CD4-positive, CD25-positive, alpha-beta regulatory T cell (primary cell): ENCODE results near the gene MEG3. TPM values are rescaled to one million over a fixed set of nuclear protein-coding genes. Genes with fewer than 3 reads are reported as not detected.
"Not testable (repeated sequence)": the region's sequence is repeated elsewhere in the genome, so short reads cannot be mapped to it uniquely, and the experiment has no call there.

Source experiments
- ATAC-seq, 2 donors: fragments of 150-1000 bp; cut with Tn5 transposase; one replicate each; pipeline ENCODE4 v1.10.0; 2021; ENCODE audit warnings: low read depth in 2 of 2, moderate number of reproducible peaks in 2 of 2, moderate library complexity in 1 of 2
- DNase-seq, 3 donors: peaks; one replicate each; pipeline versions ENCODE4 v3.0.0 to v3.0.0-alpha.2; 2012 to 2022; ENCODE audit warnings: mixed read lengths in 1 of 3
- H3K27ac ChIP-seq: one replicate; pipeline ENCODE4 v1.7.0; 2013; ENCODE audit warnings: mild to moderate bottlenecking, low read length; ENCODE audit not compliant: insufficient read depth, poor library complexity, severe bottlenecking
- H3K27me3 ChIP-seq: one replicate; pipeline ENCODE4 v1.7.0; 2013; ENCODE audit warnings: low read length; ENCODE audit not compliant: control insufficient read depth, insufficient read depth
- H3K36me3 ChIP-seq: one replicate; pipeline ENCODE4 v1.7.0; 2013; ENCODE audit warnings: mild to moderate bottlenecking, low read length, moderate library complexity; ENCODE audit not compliant: control insufficient read depth, insufficient read depth
- H3K4me1 ChIP-seq: 2 replicates; pipeline ENCODE4 v1.7.0; 2013; ENCODE audit warnings: mild to moderate bottlenecking, low read length; ENCODE audit not compliant: insufficient read depth, control insufficient read depth, poor library complexity, severe bottlenecking
- H3K4me3 ChIP-seq: one replicate; pipeline ENCODE4 v1.7.0; 2013; ENCODE audit warnings: low read depth, mild to moderate bottlenecking, low read length, moderate library complexity
- H3K9me3 ChIP-seq, 2 experiments: 1 replicate in 1 of 2; 2 replicates in 1 of 2; pipeline ENCODE4 v1.7.0; 2013; ENCODE audit warnings: low read length in 2 of 2, mild to moderate bottlenecking in 1 of 2, moderate library complexity in 1 of 2; ENCODE audit not compliant: control insufficient read depth in 2 of 2
- H3K27ac Mint-ChIP-seq, 3 donors: one replicate each; pipeline ENCODE4 v1.8.0; 2020 to 2022; ENCODE audit warnings: mild to moderate bottlenecking in 3 of 3, mixed read lengths in 3 of 3, moderate library complexity in 2 of 3
- H3K27me3 Mint-ChIP-seq: one replicate; pipeline ENCODE4 v1.8.0; 2022; ENCODE audit warnings: mild to moderate bottlenecking, mixed read lengths
- H3K36me3 Mint-ChIP-seq: one replicate; pipeline ENCODE4 v1.8.0; 2020; ENCODE audit warnings: mixed read lengths
- H3K4me1 Mint-ChIP-seq, 4 donors: one replicate each; pipeline ENCODE4 v1.8.0; 2020 to 2022; ENCODE audit warnings: mixed read lengths in 4 of 4, mild to moderate bottlenecking in 1 of 4
- H3K4me3 Mint-ChIP-seq, 4 donors: one replicate each; pipeline ENCODE4 v1.8.0; 2020 to 2022; ENCODE audit warnings: mild to moderate bottlenecking in 4 of 4, mixed read lengths in 4 of 4, moderate library complexity in 3 of 4
- H3K9me3 Mint-ChIP-seq, 7 donors: one replicate each; pipeline ENCODE4 v1.8.0; 2020 to 2022; ENCODE audit warnings: mixed read lengths in 7 of 7, mild to moderate bottlenecking in 3 of 7, moderate library complexity in 2 of 7
- polyA plus RNA-seq, 4 donors: library from polyadenylated mRNA; unstranded; fragments of 300-500 nt; fragmentation: Illumina TruSeq; gene quantifications; one replicate each; pipeline ENCODE4 v1.2.3, GENCODE V29; 2021
- total RNA-seq: library from RNA; stranded (reverse); gene quantifications from one replicate; pipeline ENCODE4 v1.2.3, GENCODE V29; 2022

The MEG3 gene
- total and polyA plus RNA-seq, 5 donors from 2014 or later: 0.10 TPM; not detected in 4

- ATAC-seq: no peak
- no peaks in the 10 kb centered on the region for H3K36me3 Mint-ChIP-seq
- DNase-seq: no peak
- H3K36me3 ChIP-seq: no peaks in the 10 kb centered on the region
- no peak overlapping the region for H3K4me3 ChIP-seq
- H3K9me3 ChIP-seq: no peaks in the 10 kb centered on the region
- peaks cover 10% of the 10 kb centered on the region for H3K27me3 Mint-ChIP-seq
- H3K27me3 ChIP-seq: no peaks in the 10 kb centered on the region
- H3K9me3 Mint-ChIP-seq: no peaks in the 10 kb centered on the region
- no peaks in the 10 kb centered on the region for H3K4me1 ChIP-seq
- no peaks in the 10 kb centered on the region for H3K4me1 Mint-ChIP-seq
- H3K4me3 Mint-ChIP-seq: no peak overlapping the region
- H3K27ac Mint-ChIP-seq: no peak overlapping the region
- no peak overlapping the region for H3K27ac ChIP-seq
Observed at GRCh38 chr14:100790502-100791347, 35.2 kb upstream of the MEG3 start.

- no peak for DNase-seq
- no peaks in the 10 kb centered on the region for H3K36me3 Mint-ChIP-seq
- ATAC-seq: no peak
- H3K27ac Mint-ChIP-seq: no peak overlapping the region
- Histone ChIP-seq H3K36me3 (no peaks in the 10 kb centered on the region), H3K4me3 (no peak overlapping the region), H3K4me1 (no peaks in the 10 kb centered on the region), H3K9me3 (no peaks in the 10 kb centered on the region), H3K27me3 (no peaks in the 10 kb centered on the region), H3K27ac (no peak overlapping the region)
- H3K9me3 Mint-ChIP-seq: no peaks in the 10 kb centered on the region
- no peak overlapping the region for H3K4me3 Mint-ChIP-seq
- no peaks in the 10 kb centered on the region for H3K4me1 Mint-ChIP-seq
- peaks cover 10% of the 10 kb centered on the region for H3K27me3 Mint-ChIP-seq
Observed at GRCh38 chr14:100791348-100791735, 34.6 kb upstream of the MEG3 start.

GRCh38 chr14:100791995-100792394 is 33.9 kb upstream of the MEG3 start:
- no peak overlapping the region for H3K4me3 ChIP-seq
- H3K27me3 Mint-ChIP-seq: peaks cover 12% of the 10 kb centered on the region

GRCh38 chr14:100796946-100797345 is 29.0 kb upstream of the MEG3 start:
- H3K4me1 ChIP-seq: no peaks in the 10 kb centered on the region
- H3K4me3 ChIP-seq: no peak overlapping the region
- H3K4me3 Mint-ChIP-seq: no peak overlapping the region
- H3K36me3 Mint-ChIP-seq: no peaks in the 10 kb centered on the region
- no peaks in the 10 kb centered on the region for H3K9me3 ChIP-seq
- no peak for ATAC-seq
- peaks cover 0 to 2% (median 0%) of the 10 kb centered on the region in 7 donors for H3K9me3 Mint-ChIP-seq
- no peaks in the 10 kb centered on the region for H3K4me1 Mint-ChIP-seq
- no peaks in the 10 kb centered on the region for H3K27me3 ChIP-seq
- H3K27ac ChIP-seq: no peak overlapping the region
- H3K36me3 ChIP-seq: no peaks in the 10 kb centered on the region
- no peak overlapping the region for H3K27ac Mint-ChIP-seq
- H3K27me3 Mint-ChIP-seq: peaks cover 20% of the 10 kb centered on the region
- DNase-seq: no peak

More at GRCh38 chr14:100791995-100792394, 33.9 kb upstream of the MEG3 start:
- Mint-ChIP-seq H3K4me1 (no peaks in the 10 kb centered on the region), H3K27ac (no peak overlapping the region), H3K9me3 (no peaks in the 10 kb centered on the region), H3K36me3 (no peaks in the 10 kb centered on the region), H3K4me3 (no peak overlapping the region)
- Histone ChIP-seq H3K27ac (no peak overlapping the region), H3K4me1 (no peaks in the 10 kb centered on the region), H3K27me3 (no peaks in the 10 kb centered on the region), H3K9me3 (no peaks in the 10 kb centered on the region), H3K36me3 (no peaks in the 10 kb centered on the region)
- ATAC-seq (no peak), DNase-seq (no peak)

- no peak overlapping the region for H3K27ac ChIP-seq
- no peaks in the 10 kb centered on the region for H3K4me1 Mint-ChIP-seq
- H3K27me3 ChIP-seq: no peaks in the 10 kb centered on the region
- peaks cover 0 to 2% (median 0%) of the 10 kb centered on the region in 7 donors for H3K9me3 Mint-ChIP-seq
- no peak overlapping the region for H3K4me3 Mint-ChIP-seq
- H3K36me3 ChIP-seq: no peaks in the 10 kb centered on the region
- no peak overlapping the region for H3K27ac Mint-ChIP-seq
- no peak overlapping the region for H3K4me3 ChIP-seq
- ATAC-seq (no peak), DNase-seq (no peak)
- H3K4me1 ChIP-seq: no peaks in the 10 kb centered on the region
- no peaks in the 10 kb centered on the region for H3K36me3 Mint-ChIP-seq
- peaks cover 24% of the 10 kb centered on the region for H3K27me3 Mint-ChIP-seq
- H3K9me3 ChIP-seq: no peaks in the 10 kb centered on the region
Observed at GRCh38 chr14:100800041-100800440, 25.9 kb upstream of the MEG3 start.

GRCh38 chr14:100801433-100801832 is 24.5 kb upstream of the MEG3 start:
- not testable (repeated sequence) for H3K9me3 Mint-ChIP-seq

GRCh38 chr14:100802179-100802578 is 23.7 kb upstream of the MEG3 start:
- H3K27me3 Mint-ChIP-seq: peaks cover 20% of the 10 kb centered on the region
- no peaks in the 10 kb centered on the region for H3K4me1 Mint-ChIP-seq
- Histone ChIP-seq H3K4me3 (no peak overlapping the region), H3K36me3 (no peaks in the 10 kb centered on the region), H3K27ac (no peak overlapping the region), H3K27me3 (no peaks in the 10 kb centered on the region), H3K9me3 (no peaks in the 10 kb centered on the region), H3K4me1 (no peaks in the 10 kb centered on the region)
- no peak for DNase-seq
- ATAC-seq: no peak
- H3K4me3 Mint-ChIP-seq: no peak overlapping the region
- H3K9me3 Mint-ChIP-seq: peaks cover 0 to 2% (median 0%) of the 10 kb centered on the region in 7 donors
- no peaks in the 10 kb centered on the region for H3K36me3 Mint-ChIP-seq
- H3K27ac Mint-ChIP-seq: no peak overlapping the region

More at GRCh38 chr14:100801433-100801832, 24.5 kb upstream of the MEG3 start:
- H3K27ac ChIP-seq, H3K36me3 ChIP-seq, H3K27me3 ChIP-seq, H3K4me3 Mint-ChIP-seq, DNase-seq, H3K9me3 ChIP-seq, H3K27ac Mint-ChIP-seq, H3K36me3 Mint-ChIP-seq, H3K4me1 Mint-ChIP-seq, ATAC-seq, H3K4me3 ChIP-seq, H3K4me1 ChIP-seq: not testable (repeated sequence)
- peaks cover 24% of the 10 kb centered on the region for H3K27me3 Mint-ChIP-seq

GRCh38 chr14:100802766-100803165 is 23.2 kb upstream of the MEG3 start:
- Mint-ChIP-seq H3K27ac (no peak overlapping the region), H3K36me3 (no peaks in the 10 kb centered on the region), H3K9me3 (peaks cover 0 to 2% (median 0%) of the 10 kb centered on the region in 7 donors), H3K4me1 (no peaks in the 10 kb centered on the region), H3K27me3 (peaks cover 17% of the 10 kb centered on the region), H3K4me3 (no peak overlapping the region)
- Histone ChIP-seq H3K4me1 (no peaks in the 10 kb centered on the region), H3K36me3 (no peaks in the 10 kb centered on the region), H3K9me3 (peaks cover 0 to 2% of the 10 kb centered on the region in 2 experiments), H3K4me3 (no peak overlapping the region), H3K27me3 (no peaks in the 10 kb centered on the region), H3K27ac (no peak overlapping the region)
- DNase-seq (no peak), ATAC-seq (no peak)
